Fibroblast of villous mesenchyme (primary cell): ENCODE measurements around the gene SLC22A3. TPM values are rescaled to one million over a fixed set of nuclear protein-coding genes. Genes with fewer than 3 reads are reported as not detected.

Experiments used
- DNase-seq: peaks from one replicate; pipeline ENCODE4 v3.0.0-alpha.2; 2010; ENCODE audit warnings: low read depth
- H3K4me3 ChIP-seq: 2 replicates; pipeline ENCODE4 v1.5.1; 2011; ENCODE audit warnings: low read depth, mild to moderate bottlenecking, low read length
- total RNA-seq: library from RNA; depleted of rRNA; stranded (reverse); fragments of >200 nt; gene quantifications from 2 replicates; pipeline ENCODE4 v1.2.3, GENCODE V29; 2012
- TF ChIP-seq, protein P1 (sequence below): IDR thresholded peaks from 2 replicates; pipeline ENCODE4 v1.5.1; 2012; ENCODE audit warnings: low read depth, mild to moderate bottlenecking, low read length; ENCODE audit not compliant: insufficient read depth

Gene SLC22A3
- total RNA-seq, 1 donor: 1.3 TPM

DNA sequence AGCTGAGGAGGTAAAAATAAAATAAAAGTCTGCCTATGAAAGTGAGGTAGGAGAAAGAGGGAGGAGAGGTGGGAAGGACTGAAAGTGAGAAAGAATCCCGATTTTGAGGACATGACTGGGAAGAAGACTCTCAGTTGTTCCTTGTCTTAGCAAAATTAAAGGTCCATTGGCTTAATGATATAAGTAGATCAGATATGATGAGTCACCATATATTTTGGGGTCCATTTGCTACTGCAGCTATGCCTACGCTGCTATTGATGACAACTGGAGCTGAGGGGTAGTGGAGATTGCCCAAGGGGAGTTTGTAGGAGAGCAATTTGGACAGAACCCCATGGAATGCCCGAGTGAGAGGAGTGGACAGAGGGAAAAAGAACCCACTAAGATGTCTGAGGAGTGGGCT is 15.1 kb upstream of the SLC22A3 start:
- TF ChIP-seq, protein P1, sequence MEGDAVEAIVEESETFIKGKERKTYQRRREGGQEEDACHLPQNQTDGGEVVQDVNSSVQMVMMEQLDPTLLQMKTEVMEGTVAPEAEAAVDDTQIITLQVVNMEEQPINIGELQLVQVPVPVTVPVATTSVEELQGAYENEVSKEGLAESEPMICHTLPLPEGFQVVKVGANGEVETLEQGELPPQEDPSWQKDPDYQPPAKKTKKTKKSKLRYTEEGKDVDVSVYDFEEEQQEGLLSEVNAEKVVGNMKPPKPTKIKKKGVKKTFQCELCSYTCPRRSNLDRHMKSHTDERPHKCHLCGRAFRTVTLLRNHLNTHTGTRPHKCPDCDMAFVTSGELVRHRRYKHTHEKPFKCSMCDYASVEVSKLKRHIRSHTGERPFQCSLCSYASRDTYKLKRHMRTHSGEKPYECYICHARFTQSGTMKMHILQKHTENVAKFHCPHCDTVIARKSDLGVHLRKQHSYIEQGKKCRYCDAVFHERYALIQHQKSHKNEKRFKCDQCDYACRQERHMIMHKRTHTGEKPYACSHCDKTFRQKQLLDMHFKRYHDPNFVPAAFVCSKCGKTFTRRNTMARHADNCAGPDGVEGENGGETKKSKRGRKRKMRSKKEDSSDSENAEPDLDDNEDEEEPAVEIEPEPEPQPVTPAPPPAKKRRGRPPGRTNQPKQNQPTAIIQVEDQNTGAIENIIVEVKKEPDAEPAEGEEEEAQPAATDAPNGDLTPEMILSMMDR: no peak
- H3K4me3 ChIP-seq: no peak overlapping the region
- no peak for DNase-seq

DNA sequence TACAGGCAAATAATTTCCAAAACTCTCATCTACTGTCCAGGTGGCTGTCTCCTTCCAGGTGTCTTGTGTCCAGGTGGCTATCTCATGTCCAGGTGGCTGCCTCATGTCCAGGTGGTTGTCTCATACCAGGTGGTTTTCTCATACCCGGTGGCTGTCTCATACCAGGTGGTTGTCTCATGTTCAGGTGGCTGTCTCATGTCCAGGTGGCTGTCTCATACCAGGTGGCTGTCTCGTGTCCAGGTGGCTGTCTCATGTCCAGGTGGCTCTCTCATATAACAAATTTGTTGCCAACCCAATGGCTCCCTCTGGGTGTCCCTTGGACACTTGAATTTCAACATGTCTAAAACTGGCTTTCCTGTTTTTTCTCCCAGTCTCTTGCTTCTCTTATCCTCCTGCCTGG is 14.3 kb upstream of the SLC22A3 start:
- TF ChIP-seq, protein P1: no peak
- no peak for DNase-seq
- H3K4me3 ChIP-seq: no peak overlapping the region

DNA sequence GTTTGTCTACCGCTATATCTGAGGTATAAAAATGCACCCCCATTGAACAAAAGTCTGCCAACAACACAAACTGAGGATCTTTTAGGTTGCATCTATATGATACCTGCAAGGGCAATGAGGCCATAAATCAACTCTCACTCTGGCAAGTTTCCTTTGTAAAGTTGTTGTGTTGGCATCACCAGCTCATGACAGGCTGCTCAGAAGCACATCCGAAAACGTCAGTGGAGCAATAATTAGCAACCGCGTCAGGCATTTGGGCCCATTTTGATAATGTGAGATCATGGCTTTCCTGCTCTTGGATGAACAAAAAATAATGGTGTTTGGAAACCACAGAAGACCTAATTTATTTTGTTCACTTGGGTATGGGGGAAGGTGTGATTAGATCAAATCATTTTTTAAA is 12.0 kb upstream of the SLC22A3 start:
- no peak overlapping the region for H3K4me3 ChIP-seq
- TF ChIP-seq, protein P1: no peak
- no peak for DNase-seq

DNA sequence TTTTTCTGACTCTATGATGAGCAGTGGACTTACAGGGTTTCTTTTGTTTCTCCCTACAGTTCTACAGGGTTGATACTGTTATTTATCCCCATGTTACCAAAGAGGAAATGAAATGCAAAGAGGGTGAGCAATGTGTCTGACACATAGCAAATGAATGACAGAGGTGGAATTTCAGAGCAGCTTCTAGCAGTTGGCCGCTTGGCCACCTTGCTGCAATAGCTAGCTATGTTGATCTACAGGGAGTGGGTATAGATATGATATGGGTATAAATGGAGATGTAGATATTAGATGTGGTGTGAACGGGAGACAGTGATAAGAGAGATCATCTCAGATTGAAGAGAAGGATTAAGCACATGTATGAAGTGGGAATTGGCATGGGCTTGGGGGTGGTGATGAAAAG is 10.9 kb upstream of the SLC22A3 start:
- no peak for DNase-seq
- H3K4me3 ChIP-seq: no peak overlapping the region
- TF ChIP-seq, protein P1: no peak

DNA sequence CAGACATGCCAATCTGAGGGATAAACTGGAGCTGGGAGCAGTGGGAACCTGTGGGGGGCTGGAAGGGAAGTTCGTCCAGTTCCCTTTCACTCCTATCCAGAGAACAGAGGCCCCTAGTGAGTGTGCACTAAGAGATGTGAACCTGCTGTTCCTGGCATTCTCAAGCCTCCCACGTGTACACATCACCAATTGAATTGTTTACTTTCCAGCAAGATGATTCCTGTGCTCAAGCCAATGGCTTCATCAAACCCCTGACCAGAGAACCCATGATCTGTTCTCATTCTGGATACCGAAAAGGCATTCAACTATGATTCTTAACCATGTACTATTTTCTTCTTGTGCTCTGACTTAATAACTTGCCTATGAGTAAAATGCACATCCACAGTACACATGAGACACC is 10.2 kb upstream of the SLC22A3 start:
- no peak overlapping the region for H3K4me3 ChIP-seq
- TF ChIP-seq, protein P1: no peak
- no peak for DNase-seq

DNA sequence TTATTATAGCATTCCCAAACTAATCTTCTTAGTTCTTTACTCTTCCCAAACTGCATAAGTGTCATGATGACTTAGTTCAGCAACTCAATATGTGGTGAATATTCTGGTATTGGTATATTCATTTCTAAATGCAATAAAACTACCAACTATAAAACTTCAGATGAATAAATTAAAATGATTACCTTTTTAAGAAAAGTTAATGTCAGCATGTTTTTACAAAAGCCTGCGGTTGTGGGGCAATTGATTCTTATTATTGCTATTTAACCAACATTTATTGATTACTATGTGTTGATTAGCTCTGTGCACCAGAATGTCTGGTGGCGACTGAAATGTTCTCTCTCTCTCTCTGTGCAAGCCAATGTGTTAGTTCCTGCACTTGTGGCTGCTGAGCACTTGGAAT is 5.0 kb upstream of the SLC22A3 start:
- no peak overlapping the region for H3K4me3 ChIP-seq
- DNase-seq: no peak
- TF ChIP-seq, protein P1: no peak

DNA sequence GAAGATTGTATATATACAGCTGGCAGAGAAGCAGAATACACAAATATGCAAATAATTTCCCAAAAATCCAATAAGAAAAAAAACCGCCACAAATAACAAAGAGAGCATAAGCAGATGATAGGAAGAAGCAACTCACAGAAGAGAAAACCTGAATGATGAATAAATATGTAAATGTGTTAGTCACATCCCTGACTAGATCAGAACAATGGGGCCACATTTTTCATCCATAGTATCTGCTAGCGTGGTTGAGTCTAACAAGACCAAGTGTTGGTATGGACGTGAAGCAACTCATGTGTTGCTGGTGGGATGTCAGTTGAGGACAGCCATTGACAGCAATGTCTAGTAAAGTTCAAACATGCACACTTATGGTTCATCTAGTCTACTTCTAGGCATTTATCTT is 3.9 kb upstream of the SLC22A3 start:
- DNase-seq: no peak
- TF ChIP-seq, protein P1: no peak
- no peak overlapping the region for H3K4me3 ChIP-seq
